GM19463 (cell line): ENCODE results near the gene DNAAF6.

ENCODE experiments used
- ATAC-seq: cut with Tn5 transposase; IDR thresholded peaks from one replicate; pipeline ENCODE4 v1.9.1; 2021; ENCODE audit warnings: mild to moderate bottlenecking, moderate library complexity; ENCODE audit not compliant: unreplicated experiment

DNAAF6 gene

DNA sequence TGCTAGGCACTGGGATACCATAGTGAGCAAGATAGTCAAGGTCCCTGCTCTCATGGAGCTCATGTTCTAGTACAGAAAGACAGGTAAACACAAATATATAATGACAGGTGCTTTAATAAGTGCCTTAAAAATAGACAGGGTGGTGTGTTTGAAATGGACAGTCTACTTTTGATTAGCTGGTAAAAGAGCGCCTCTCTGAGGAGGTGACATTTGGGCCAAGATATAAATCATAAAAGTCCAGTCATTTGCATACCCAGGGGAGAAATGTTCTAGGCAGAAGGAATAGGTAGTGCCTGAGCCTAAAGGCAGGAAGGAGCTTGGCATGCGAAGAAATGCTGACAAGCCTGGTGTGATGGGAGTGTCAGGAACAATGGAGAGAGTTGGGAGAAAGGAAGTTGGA lies 83.6 kb downstream of the DNAAF6 start:
- no peak for ATAC-seq

DNA sequence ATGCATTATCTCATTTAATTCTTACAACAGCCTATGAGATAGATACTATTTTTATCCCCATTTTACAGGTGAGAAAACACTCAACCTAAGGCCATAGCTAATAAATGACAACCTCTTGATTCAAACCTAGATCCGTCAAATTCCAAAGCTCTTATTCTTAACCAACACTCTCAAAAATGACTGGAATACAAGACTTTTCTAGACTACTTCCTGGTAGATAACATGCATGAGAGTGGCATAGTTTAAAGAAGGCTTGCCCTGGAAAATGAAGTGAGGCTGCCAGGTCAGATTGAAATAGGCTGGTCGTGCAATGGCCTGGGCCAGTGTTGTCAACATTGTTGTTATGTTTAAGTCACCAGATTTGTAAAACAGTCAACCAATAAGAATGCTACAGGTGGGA lies 86.6 kb downstream of the DNAAF6 start:
- no peak for ATAC-seq
